NCI-H526 treated with DMSO at 0.1 percent for 48 hours (cell line): Measurements from ENCODE around the gene FAM3D.

ENCODE experiments used
- DNase-seq: peaks from one replicate; lab custom pipeline; 2025; lab: John Stamatoyannopoulos, UW

The FAM3D gene

DNA sequence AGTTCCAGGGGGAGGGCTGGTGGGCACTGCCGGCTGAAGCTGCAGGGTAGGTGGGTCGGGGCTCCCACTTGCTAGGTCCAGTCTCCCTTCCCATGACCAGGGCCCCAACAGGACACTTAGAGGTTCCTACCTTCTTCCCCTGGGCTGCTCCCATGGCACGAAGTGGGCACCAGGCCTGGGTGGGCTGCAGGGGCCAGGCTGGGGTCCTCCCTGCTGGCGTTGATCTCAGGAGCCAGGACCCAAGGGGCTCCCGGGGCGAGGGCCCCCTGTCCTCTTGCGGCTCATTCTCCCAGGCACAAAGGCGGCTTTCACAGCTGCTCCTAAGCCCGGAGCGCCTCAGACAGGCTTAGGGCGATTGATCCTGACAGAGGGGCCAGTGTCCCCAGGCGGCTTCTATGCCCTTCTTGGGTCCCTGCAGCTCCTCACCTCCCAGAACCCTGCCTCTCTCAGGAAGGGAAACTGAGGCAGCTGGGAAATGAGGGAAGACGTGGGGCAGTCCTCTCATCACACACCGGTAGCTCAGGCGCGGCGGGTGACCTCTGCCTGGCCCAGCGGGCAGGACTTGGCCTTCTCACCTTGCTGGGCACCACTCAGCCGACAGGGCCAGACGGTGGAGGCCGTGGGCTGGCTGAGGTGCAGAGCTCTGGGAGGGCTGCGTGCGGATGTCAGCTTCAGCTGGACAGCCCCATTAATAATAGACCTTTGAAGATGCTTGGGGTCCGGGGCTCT, 39.6 kb downstream of the FAM3D start:
- no peak for DNase-seq

DNA sequence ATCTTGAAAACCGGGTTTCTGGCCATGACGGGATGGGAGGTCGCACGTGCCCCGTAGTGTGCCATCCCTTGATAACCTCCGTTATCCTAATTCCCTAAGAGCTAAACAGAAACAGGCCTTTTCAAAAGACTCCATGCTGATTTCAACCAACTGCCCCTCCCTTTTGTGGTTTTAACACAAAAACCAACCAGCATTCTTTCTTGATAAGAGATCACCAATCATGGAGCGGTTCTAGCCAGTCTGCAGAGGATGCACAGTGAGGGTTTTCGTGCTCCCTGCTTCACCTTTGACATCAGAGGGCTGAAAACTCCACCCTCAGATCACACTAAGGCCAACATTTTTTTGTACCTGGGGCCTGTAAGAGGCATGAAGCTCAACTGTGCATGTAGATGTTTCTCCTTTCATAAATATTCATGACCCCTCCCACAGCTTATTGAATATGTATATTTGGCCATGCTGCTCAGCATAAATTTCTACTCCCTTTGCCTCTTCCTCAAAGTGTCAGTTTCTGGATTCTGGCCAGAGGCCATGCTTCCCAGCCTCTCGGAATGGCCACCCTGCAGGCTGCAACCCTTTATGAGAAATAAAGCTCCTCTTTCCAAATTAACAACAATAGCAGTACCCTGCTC, 41.3 kb downstream of the FAM3D start:
- DNase-seq = no peak

DNA sequence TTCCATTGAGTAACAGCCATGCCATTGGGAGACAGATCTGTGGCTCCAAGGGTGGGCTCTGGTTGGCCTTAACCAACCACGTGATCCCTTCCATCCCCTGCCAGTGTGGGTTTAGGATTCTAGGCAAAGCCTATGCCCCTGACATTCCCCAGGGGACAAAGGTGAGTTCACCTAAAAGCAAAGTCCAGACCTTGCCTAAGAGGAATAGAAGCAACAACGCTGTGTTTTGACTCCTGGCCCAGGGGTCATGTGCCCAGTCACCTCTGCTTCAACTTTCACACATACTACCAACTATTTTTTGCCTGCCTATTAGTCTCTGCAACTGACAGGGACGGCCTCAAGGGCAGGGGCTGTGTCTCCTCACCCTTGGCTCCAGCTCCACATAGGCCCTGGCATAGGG, 42.0 kb downstream of the FAM3D start:
- no peak for DNase-seq

GRCh38 chr3:58623961-58624360, 42.6 kb downstream of the FAM3D start:
- DNase-seq = no peak

GRCh38 chr3:58623478-58623877, 43.1 kb downstream of the FAM3D start:
- no peak for DNase-seq

- no peak for DNase-seq
Observed at GRCh38 chr3:58622892-58623291, 43.7 kb downstream of the FAM3D start.

- no peak for DNase-seq
Observed at GRCh38 chr3:58622436-58622835, 44.1 kb downstream of the FAM3D start.

DNA sequence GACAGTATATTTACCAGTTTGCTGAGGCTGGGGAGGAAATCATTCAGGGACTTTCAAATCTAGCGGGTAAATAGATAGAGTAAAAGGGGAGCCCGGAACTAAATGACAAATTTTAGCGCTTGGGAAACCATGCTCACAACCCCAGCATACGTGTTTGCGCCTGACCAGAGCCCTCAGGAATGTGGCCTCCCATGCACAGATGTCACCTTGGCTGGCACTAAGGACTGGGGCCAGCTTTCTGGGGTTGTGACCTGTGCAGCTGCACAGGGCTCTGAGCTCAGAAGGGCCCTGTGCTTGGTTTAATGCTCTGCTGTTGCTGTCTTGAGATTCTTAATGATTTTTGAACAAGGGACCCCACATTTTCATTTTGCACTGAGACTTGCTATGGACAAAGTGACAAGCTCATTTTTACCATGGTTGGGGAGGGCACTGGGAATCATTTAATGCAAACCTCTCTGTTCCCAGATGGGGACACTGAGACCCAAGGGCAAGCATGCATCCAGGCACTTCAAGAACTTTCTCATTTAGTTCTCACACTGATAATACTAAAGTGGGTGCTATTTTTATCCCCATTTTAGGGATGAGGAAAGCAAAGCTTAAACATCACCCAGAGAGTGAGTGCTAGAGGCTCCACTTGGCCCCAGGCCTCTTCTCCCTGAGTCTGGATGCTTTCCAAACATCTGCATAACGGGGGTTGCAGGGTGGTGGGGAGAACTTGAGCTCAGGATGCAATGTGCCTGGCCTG, 45.3 kb downstream of the FAM3D start:
- DNase-seq = no peak

DNA sequence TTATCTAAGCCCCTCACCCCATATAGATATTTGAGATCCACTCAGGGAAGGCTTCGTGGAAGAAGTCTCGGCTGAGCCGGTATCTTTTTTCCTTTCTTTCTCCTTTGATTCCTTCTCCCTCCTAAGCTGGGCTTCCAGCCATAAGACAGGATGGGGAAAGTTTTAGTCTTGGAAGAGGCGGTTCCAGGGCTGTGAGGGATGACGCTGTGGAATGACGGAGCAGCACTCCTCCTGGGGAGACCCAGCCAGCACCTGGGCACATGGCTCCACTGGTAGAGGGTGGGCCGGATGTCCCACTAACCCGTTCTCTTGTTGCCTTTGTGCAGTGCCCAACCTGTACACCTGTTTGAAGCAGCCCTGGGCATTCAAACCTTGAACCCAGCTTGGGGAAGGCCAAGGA, 46.2 kb downstream of the FAM3D start:
- no peak for DNase-seq

DNA sequence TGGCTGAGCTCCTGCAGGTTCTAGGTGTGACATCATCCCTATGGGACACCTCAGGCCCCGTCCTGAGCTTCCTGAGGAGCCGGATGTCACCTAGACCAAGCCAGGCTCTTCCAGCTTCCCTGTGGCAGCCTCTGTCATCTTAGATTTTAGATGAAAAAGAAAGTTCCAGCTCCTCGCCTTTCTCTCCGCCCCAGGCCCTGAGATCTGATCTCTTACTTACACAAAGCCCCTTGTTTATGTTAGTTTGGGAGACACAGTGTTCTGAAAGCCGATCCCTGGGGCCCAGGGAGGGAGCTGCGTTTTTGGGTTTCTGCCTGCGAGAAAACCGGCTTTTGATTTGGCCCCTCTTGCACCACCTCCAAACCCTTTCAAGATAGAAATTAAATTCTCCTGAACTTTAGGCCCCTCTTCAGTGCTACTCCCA, 49.2 kb downstream of the FAM3D start:
- no peak for DNase-seq

GRCh38 chr3:58613236-58614132, 53.1 kb downstream of the FAM3D start:
- DNase-seq = no peak

DNA sequence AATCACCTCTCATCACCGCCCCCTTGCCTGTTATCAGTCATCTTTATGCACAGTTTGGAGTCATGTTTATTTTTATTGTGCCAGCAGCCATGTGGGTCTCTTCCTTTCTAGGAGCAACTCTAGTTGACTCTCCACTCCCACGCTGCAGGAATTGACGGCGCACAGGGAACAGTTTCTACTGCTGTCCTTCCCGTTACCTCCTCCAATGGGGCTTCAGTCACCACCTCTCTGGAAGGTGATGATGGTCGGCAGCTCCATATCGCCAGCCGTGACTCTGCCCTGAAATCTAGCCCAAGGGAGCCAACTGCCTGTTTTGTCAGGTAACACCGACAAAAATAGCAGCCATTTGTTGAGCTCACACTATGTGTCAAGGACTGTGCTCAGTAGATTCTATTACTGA, 53.7 kb downstream of the FAM3D start:
- DNase-seq = no peak

DNA sequence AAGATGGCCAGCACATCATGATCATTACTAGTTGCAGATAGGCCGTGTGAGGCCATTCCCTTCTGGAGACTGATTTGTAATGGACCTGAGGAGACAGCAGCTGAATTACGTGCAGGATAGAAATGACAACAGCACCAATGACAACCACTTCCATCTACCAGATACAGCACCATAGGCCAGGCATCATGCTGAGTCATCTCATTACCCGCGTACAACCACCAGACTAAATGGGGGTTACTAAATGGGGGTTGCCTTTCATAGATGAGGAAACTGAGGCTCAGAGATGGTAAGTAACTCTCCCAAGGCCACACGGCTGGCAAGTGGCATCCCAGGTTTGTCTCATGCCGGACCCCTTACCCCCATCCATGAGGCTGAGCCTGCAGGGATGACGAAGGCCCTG, 56.6 kb downstream of the FAM3D start:
- no peak for DNase-seq

DNA sequence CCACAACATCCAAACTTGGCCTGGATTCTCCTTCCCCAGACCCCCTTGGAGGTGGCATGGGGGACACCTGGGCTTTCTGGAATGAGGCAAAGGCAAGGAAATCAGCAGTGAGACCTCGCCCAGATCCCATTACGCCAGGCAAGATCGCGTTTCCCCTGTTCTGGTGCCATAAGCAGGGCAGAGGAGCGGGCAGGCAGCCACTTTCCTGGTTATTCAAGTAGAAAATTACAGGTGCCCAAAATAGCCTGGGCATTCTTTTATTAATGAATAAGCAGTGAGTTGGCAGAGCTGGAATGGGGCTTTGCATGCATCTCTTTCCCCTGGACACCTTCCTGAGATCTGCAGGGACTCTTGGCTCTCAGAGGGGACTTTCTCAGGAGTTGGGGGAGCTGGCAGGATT, 57.9 kb downstream of the FAM3D start:
- no peak for DNase-seq

GRCh38 chr3:58607816-58608215, 58.8 kb downstream of the FAM3D start:
- DNase-seq = no peak

- no peak for DNase-seq
Observed at GRCh38 chr3:58606693-58607092, 59.9 kb downstream of the FAM3D start.

GRCh38 chr3:58604031-58604430, 62.5 kb downstream of the FAM3D start:
- DNase-seq = no peak

DNA sequence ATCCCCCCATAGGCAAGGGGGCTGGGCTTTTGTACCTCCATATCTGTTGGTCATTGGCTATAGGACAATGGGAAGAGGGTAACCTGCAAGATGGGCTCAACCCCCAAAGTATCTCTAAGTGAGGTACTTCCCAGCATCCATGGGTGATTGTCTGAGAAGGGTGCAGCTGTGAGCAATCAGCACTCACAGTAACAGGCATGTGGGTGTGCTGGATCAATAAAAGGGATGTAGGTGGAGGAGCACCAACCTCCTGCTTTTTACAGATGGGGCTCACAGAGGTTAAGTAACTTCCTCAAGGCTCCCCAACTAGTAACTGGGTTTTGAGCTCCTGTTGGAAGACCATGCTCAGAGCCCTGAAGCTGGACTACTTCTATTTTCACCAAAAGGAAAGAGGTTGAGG, 63.0 kb downstream of the FAM3D start:
- no peak for DNase-seq

DNA sequence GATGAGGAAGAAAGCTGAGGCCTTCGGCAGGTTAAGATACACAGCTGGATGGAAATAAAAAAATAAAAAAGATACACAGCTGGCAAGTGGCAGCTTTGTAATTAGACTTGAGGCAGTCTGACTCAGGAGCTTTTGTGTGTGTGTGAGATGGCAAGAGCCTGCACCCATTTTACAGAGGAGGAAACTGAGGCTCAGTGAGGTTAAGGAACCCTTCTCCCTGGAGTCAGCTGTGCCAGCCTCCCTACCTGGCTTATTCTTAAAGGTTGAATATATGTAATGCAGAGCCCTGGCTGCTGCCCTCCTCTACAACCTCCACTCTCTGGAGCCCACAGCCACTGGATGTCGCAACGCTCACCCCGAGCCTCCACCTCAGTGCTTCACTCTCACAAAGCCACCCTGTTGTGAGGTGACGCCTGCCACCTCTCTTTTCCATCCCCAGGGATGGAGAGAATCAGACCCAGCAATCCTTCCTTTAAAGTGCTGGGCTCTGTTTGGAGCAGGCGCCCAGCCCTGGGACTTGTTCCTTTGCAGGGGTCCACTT, 68.7 kb downstream of the FAM3D start:
- DNase-seq = no peak

- DNase-seq = no peak
Observed at GRCh38 chr3:58596834-58597518, 69.6 kb downstream of the FAM3D start.

DNA sequence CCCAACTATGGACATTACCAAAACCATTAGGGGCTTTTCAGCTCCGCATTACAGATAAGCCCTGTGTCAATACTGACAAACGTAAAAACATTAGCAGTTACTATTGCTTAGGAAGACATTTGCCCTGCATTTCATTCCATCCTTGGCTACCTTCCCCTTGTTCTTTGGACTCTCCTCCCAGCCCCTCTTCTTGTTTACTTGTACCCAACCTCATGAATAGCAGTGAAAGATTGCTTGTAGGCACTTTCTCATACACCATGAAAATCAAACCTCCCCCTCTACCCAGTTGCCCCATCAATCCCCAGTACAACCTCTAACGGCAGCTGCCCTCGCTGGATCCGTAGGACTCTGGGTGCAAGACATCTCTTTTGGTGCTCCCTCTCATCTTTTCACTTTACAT, 72.5 kb downstream of the FAM3D start:
- no peak for DNase-seq
